Right lobe of liver (tissue), 4 donors: ENCODE measurements around the gene DOCK1.

Source experiments
- POLR2A ChIP-seq: fragments of 450-650 bp; IDR thresholded peaks from one replicate; pipeline ENCODE4 v1.6.1; 2017; ENCODE audit warnings: antibody characterized with exemption, mild to moderate bottlenecking
- TF ChIP-seq, protein P1 (sequence below), 4 donors: fragments of 200-600 bp in 3 of 4; fragments of 450-650 bp in 1 of 4; IDR thresholded peaks; one replicate each; pipeline versions ENCODE4 v1.5.1 to v1.8.0; 2016 to 2022; ENCODE audit warnings: antibody characterized with exemption in 4 of 4, mild to moderate bottlenecking in 2 of 4
- donor health status: DM: no; HTN: no; CAD: no.
- donor health status: DM: no; HTN: no; CAD: no.
- donor health status: DM: no; HTN: yes; CAD: no.

DNA sequence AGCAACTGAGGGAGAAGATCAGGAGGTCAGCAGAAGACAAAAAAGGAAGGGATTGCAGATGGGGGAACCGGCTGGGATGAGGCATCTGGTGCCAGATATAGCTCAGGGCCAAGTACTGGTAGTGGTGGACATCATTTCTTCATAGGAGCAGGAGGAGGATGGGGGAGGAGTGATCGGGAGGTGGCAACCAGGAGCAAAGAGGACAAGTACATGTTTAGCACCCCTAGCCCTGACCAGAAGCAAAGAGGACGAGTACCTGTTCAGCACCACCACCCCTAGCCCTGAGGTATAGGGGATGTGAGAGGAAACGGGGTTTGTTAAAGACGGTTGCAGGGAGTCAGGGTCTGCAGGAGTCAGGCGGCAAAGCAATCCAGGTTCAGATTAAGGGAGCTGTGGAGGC, 559.3 kb downstream of the DOCK1 start:
- TF ChIP-seq, protein P1, sequence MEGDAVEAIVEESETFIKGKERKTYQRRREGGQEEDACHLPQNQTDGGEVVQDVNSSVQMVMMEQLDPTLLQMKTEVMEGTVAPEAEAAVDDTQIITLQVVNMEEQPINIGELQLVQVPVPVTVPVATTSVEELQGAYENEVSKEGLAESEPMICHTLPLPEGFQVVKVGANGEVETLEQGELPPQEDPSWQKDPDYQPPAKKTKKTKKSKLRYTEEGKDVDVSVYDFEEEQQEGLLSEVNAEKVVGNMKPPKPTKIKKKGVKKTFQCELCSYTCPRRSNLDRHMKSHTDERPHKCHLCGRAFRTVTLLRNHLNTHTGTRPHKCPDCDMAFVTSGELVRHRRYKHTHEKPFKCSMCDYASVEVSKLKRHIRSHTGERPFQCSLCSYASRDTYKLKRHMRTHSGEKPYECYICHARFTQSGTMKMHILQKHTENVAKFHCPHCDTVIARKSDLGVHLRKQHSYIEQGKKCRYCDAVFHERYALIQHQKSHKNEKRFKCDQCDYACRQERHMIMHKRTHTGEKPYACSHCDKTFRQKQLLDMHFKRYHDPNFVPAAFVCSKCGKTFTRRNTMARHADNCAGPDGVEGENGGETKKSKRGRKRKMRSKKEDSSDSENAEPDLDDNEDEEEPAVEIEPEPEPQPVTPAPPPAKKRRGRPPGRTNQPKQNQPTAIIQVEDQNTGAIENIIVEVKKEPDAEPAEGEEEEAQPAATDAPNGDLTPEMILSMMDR (IDR thresholded peaks at IDR 0.05) = no peak
- TF ChIP-seq POLR2A = no peak
